Stimulated activated CD8-positive, alpha-beta memory T cell treated with anti-CD3 and anti-CD28 coated beads, Interleukin-15, amount 100 ng/mL, for 24 hours (primary cell): Measurements from ENCODE around the gene PIGC.
"Not testable (repeated sequence)": the region's sequence is repeated elsewhere in the genome, so short reads cannot be mapped to it uniquely, and the experiment has no call there.

ENCODE experiments used
- DNase-seq: peaks from one replicate; pipeline ENCODE4 v3.0.0-alpha.2; 2020; ENCODE audit warnings: low read depth

Gene PIGC

DNA sequence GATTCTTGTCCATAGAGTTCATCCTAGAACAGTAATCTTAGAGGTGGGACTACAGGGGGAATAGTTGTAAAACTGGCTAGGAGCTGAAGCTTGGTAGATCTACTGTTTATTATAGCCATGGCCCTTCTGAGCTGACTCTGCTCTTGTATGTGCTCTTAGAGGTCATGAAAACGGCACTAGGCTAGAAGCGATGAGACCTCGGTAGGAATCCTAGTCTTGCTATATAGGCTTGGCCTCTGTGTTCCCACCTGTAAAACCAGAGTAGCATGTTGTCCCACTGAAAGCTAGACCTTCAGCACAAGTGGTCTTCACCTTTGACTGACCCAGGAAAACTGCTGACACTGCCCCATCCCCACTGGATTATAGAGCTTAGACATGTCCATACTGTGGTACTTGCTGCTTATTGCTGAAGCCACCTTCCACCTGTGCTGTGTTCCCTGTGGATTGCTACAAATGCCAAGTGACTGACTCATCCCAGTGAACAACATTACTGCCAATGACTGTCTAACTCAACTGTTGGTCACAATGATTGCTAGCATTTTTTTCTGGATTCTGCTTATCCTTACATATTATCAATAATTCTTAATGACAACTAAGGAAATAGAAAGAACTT is 23.0 kb upstream of the PIGC start:
- DNase-seq = no peak

DNA sequence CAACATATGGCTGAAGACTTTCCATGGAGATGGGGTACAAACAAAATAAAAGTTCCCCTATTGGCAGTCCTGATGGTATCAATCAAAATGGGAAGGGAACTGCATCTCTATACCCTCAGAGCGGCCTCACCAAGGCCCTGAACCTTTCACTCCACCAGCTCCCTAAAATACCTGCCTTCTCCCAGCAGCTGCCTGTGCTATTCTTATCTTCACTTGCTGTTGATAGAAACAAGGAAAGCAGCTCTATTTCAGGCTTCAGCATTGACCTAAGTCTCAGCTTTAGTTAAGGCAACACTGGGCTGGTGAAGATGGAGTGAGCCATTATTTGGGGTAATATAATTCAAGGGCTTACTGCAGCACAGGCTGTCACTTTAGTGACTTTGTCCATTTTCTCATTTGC is 21.7 kb upstream of the PIGC start:
- no peak for DNase-seq

DNA sequence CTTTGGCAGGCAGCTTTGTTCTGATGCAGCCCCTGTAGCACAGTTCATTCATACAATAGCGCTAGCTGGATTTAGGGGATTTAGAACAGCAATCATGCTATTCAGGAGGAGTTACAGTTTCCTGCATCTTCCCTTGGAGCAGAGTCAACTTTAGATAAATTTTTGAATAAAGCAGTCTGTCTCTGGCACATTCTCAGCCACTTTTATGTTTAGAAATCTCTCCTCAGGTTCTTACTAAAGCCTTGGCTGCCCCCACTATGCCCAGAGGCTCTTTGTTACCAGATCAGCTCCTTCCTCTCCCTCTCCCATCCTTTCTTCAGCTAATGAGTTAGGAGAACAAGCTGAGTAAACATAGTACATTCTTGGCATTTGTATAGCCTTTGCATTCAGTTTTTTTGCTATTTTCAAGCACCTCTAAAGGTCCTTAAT is 17.0 kb upstream of the PIGC start:
- DNase-seq = no peak

DNA sequence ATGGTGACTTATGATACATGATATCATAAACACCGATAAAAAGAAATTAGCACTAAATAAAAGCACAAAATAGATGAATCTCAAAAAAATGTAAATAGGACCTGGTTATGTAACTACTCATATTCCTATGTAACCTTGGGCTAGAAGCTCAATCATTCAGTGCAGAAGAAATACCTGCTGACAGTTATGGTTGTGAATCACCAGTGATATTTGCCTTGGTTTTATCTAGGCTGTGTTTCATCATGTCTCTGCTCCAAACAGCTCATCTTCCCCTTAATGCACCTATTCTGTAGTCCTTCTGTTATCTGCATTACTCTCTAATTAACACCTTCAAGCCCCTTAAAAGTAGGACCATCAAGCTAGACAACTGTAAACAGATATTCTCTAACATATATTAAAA is 16.3 kb upstream of the PIGC start:
- DNase-seq = no peak

DNA sequence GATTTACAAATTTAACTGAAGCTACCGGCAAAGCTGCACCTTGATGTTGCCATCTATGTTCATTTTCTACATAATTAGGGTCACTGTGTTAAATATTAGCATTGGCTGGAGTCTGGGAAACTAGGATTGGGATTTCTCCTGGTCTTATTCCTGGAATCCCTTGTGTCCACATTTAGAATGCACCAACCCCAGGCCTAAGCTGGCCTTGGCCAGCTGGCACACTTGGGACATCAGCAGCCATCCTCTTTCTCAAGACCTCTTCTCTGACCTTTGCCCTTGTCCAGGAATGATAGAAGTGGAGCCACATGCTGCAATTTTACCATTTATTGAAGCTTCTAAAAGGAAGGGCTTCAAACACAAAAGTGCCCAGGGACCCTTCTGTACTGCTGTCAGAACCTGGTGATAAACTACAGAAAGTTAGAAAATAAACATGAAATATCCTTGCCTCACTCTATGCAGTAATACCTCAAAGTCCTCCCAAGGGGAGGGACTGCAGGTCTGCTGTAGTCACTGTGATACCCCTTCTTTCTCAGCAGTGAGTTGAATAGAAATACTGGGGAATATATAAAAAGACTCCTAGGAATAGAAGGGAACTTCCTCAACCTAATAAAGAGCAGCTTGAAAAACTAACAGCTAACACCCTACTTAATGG is 13.7 kb upstream of the PIGC start:
- DNase-seq = no peak

DNA sequence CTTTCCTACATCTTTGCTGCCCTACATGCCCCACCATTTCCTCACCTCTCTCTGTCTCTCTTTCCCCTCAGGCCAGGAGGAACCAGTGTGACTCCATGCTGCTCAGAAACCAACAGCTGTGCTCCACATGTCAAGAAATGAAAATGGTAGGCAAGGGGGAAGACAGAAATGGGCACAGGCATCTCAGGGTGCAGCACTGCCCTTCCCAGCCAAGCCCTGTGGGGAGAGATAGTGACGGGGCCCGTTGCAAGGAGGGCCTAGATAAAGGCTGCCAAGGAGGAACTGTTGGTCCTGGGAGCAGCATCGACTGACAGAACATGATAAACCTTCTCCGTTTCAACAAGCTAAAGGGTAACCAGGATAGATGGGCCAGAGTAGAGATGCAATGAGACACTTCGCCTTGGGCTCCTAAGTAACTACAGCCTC is 12.5 kb upstream of the PIGC start:
- DNase-seq = no peak

DNA sequence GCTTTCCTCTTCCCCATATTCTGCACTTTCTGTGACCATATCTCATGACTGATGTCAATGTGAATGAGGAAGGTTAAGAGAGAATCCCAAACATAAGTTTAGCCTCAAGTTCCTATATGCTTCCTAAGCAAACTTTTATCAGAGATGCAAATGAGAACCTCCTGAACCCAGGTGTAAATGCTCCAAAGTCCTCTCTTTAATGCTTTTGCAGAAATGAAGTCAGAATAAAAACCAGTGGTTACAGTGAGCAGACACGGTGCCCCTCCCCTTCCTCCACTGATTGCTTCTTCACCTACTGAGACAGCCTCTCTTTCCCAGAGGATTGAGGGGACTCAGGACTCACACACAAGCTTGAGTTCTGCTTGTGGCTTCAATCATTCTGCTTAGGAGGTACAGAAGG is 11.6 kb upstream of the PIGC start:
- no peak for DNase-seq

DNA sequence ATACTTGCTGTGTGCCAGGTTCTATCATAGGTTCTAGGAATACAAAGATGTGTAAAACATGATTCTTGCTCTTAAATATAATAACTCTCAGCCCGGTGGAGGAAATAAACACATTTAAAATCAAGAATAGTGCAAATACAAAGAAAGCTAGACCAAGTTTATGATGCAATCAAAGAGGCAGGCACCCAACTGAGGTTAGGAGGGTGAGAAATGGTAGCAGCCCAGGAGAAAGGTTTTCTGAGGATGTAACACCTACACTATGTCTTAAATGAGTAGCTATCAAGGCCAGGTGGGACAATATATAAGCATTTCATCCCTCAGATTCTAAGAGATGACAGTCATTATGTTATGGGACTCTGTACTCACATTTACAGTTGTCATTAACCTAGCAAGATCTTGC is 9.7 kb upstream of the PIGC start:
- DNase-seq = no peak

DNA sequence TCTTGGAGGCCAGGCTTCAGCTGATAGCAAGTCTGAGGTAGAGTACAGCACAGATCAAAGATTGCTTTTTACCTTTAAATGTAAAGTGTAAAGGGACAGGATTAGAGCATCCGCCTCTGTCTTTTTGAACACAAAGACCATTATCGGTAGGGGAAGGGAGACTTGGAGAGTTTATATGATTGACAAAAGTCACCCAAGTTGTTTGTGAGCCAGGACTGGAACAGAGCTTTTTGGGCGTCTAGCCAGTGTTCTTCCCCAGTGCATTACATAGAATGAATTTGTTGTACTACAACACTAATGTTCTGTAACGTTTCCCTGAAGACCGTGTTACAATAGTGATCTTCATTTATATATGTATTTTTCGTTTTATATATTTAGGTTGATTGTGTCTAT is 9.3 kb upstream of the PIGC start:
- no peak for DNase-seq

DNA sequence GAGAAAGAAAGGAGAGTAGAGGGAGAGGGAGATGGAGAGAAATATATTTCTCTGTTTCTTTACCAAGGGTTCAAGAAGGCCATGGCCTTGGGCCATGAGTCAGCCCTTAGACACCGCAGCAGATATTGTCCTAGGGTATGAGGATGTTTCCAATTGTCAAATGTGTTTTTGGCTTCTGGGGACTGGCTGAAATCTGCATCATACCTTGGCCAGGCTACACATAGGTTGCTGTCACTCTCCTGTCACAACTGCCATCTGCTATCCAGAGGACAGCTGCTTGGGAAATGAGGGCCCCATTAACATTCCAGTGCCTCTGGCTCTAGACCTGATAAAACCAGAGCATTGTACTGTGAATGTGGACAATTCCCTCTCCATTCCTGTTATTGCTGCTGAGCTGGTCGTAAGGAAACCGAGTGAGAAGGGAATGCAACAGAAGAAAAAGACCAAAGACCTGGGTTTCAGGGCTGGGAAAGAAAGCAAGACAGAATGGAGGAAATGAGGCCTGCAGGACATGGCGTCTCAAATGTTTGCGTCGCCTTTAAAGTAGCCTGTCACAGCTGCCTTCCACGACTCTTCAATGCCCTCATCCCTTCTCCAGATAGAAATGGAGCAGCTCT is 8.8 kb upstream of the PIGC start:
- no peak for DNase-seq

DNA sequence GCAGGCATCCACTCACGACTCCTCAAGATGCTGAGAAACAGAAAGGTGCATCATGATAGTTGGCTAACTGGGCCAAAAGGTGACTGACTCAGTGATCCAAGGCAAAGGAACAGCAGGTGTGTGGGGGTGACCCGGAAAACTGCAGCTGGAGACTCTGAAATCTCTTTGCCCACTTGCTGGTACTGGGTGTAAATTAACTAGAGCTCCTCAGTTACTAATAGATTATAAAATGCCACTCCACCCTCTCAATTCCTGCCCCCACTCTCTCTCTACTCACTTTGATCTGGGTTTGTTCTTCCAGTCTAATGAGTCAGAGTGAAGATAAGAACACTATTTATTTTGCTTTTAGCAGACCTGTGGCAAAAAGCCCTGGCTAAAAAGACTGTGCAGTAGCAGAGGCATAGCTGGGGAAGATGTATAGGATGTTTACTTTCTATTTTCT is 7.2 kb upstream of the PIGC start:
- no peak for DNase-seq

DNA sequence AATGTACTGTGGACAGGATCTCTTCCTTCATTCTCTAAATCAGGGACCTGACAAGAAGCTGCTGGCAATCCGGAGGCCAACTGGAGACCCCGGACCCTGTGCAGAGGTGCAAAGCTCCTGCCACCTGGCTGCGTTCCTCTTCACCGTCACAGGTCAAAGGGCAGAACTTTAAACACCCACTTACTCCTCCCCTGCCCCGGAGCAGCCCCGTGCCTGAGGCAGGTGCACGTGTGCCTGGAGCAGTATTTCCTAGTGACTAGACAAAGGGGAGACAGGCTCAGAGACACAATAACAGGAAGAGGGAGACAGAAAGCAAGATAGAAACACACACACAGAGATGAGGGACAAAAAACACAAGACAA is 6.6 kb upstream of the PIGC start:
- no peak for DNase-seq

DNA sequence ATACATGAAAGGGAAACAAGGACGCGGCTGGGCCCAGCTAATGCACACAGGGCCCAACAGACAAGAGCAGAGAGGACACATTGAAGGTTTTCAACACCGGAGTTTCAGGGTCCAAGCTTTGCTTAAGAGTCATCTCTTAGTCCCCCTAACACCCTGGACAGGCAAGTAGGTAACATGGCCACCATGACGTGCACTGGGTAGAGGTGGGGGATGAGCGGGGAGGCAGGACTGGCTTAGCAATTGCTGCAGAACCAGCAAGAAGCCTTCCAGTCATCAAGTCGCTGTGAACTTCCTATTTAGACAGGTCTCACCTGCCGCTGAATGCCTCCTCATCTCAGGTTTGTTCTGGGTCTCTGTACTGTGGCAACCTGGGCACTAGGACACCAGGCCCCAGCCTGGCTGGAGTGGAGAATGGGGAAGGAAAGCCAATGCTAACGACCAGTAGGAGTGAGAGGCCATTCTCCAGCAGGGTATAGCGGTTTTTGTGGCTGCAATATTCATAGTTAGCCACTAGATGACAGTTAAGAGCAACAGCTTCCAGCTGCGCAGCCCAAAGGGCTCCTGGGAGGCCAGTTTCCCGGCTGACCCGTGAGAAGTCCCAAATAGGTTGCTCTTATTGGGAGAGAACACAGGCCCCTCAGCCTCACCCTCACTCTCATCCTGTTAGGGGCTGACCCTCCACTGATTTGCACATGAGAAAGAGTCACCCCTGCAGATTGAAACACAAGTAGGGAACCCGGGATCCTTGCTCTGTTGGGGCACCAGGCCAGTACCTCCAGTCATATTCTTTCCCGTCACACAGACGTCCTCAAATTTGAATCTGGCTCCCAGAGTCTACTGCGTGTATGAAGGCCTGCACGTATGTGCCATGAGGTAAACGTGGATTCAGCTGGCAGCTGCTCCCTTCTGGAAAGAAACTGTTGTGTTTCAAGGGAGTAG is 6.0 kb upstream of the PIGC start:
- no peak for DNase-seq

DNA sequence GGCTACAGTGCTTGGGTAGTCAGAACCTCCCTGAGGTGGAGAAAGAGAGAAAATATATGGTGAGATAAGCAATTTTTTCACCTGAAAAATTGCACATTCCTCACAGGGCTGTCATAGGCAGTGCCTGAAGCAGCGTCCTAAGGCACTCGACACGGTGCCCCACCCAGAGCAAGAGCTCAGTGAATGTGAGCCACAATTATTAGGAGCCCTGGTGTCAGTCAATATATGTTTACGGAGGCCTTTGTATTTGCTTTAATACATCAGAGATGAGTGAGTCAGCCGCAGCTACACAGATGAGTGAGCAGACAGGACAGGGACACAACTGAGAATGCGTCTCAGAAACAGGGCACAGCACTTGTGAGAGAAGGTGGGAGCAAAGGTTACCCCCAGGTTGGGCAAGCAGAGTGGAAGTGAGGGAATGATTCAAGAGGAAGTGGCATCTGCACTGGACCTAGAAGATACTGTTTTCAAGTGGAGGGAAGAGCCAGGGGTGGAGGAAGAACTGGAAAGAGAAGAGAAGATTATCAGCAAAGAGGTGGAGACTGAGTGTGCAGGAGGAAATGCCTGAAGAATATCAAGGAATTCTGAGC is 5.2 kb upstream of the PIGC start:
- no peak for DNase-seq

DNA sequence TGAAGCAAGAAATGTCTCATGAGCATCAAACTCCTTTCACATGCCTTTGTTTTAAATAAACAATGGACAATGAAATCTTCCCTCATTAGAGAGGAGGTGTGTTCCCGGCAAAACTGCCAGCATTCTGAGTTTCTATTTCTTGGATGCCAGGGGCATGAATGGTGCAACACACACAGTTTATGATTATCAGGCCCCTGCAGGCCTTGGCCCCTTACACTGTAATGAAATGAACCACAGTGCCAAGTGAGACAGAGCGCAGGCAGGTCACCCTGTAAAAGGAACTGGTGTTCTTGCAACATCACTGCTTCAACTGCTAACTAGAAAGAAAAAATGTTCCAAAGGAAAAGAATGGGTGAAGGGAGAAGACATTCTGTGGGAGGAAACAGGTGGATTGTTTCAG is 3.8 kb upstream of the PIGC start:
- no peak for DNase-seq

DNA sequence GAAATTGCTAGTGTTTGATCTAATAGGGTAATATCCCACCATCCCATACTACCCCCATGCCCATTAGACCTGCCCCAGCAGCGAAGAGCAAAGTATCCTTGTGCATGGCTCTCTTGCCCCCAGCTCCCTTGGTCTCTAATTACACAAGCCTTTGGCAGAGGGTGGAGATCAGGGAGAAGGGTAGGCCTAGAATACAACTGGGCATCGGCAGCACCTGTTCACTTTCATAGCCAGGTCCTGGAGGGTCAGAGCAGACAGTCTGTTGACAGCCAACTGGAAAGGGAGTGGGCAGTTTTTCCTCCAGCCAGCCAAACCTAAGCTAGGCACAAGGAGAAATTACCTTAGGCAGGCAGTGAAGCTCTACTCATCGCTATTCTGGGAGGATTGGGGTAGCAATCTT is 2.7 kb upstream of the PIGC start:
- no peak for DNase-seq

DNA sequence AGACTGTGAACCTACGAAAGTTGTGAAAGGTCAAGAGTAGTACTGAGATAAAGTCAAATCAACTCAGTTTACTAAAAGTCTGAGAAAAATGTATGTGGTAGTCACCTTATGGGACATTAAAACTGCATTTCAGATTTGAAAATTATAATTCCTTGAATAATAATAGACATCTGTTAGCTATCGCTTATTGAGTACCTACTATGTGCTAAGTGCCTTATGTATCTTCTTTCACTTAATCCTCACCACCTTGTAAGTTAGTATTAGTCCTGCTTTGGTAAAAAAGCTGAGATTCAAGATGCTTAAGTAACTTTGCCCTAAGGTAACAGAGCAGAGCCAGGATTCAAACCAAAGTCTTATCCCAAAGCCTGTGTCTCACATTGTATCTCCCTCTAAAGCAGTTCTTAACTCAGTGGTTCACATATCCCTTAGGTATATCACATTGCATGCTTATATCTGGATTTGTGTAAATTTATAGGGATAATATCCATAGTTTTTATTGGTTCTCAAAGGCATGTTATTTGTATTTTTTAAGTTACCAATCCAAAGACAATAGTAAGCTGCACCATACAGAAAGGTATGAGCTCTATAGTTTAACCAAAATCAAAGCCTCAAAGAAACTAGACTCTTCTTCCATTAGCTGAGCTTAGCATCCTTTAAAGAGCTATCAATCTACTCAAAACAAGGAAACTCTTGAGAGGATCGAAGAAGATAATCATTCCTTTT is 865 bp downstream of the PIGC start:
- no peak for DNase-seq

DNA sequence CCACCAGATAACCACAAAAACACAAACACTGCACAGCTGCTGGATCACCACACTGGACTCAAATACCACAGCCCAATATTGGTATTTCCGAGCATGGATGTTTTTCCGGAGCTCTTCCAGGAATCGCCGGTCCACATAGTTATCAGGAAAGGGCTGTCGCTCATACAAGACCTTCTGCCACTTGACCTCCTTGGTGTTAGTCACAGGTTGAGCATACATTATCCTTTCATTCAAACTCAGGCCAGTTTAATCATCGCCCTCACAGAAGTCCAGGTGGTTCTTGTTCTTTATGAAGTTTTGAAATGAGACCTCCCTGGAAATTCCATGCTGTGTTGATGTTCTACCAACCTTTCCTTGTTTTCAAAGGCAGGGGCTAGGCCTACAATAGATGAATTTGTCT is 1.5 kb downstream of the PIGC start:
- no peak for DNase-seq

DNA sequence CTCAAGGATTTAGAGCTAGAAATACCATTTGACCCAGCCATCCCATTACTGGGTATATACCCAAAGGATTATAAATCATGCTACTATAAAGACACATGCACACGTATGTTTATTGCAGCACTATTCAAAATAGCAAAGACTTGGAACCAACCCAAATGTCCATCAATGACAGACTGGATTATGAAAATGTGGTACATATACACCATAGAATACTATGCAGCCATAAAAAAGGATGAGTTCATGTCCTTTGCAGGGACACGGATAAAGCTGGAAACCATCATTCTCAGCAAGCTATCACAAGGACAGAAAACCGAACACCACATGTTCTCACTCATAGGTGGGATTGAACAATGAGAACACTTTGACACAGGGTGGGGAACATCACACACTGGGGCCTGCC is 6.7 kb downstream of the PIGC start:
- DNase-seq = not testable (repeated sequence)

DNA sequence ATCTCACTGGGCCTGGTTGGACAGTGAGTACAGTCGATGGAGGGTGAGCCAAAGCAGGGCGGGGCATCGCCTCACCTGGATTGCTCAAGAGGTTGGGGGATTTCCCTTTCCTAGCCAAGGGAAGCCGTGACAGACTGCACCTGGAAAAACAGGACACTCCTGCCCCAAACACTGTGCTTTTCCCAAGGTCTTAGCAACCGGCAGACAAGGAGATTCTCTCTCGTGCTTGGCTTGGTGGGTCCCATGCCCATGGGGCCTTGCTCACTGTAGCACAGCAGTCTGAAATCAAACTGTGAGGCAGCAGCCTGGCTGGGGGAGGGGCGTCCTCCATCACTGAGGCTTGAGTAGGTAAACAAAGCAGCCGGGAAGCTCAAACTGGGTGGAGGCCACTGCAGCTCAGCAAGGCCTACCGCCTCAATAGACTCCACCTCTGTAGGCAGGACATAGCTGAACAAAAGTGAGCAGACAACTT is 12.1 kb downstream of the PIGC start:
- no peak for DNase-seq

DNA sequence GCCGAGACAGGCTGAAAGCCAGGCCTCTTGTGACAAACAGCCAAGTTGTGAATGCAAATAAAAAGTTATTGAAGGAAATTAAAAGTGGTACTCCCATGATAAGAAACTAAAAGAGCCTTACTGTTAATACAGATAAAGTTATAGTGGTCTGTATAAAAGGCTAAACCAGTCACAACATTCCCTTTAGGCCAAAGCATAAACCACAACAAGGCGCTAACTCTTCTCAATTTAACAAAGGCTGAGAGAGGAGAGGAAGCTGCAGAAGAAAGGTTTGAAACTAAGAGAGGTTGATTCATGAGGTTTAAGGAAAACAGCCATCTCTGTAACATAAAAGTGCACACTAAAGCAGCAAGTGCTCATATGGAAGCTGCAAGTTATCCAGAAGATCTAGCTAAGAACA is 12.7 kb downstream of the PIGC start:
- no peak for DNase-seq

DNA sequence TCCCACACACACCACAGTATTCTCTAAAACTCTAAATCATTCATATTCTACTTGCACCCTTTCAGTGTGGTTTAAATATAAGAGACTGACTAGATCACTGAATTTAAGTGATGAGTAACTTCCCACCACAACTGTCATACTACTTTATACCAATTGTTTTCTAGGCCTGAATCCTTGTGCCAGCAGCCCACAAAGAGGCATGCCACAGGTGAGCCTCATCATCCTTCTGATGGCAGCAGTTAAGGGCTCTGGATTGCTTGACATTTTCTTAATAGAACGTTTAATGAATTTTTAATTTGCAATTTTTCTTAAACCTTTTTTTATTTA is 13.8 kb downstream of the PIGC start:
- no peak for DNase-seq
